ENCODE measurements around the gene SORCS2.

SORCS2 gene

DNA sequence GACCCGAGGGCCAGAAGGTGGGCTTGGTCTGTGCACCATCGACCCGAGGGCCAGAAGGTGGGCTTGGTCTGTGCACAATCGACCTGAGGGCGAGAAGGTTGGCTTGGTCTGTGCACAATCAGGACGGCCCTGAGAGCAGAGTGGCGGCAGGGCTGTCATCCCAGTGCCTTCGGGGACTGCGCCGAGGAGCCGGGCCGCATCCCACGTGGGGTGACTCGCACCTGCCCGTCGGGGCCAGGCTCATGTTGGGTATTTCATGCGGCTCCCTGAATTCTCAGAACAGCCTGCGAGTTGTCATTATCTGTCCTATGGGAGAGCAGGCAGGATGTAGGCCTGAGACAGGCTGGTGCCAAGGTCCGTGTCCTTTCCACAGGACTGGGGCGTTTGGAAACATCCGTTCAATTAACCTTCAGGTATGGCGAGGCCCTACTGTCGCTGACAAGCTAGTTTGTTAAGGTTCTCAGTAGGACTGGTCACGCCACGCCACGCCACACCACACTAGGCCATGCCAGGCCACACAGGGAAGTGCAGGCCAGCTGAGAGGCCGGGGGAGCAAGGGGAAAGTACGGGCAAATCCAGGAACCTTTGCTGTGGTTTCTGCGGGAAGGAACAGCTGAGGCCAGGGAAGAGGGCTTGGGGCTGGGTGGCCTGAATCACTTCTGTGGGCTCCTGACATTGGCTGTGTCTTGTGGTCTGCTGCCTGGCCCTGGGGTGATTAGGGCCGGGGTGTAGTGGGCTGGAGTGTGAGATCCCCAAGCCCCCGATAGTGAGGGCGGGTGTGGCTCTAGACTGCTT, 564.4 kb downstream of the SORCS2 start:
- H3K4me3 ChIP-seq (ENCODE audit: low read length), result no peak overlapping the region
- no peak overlapping the region for H3K9ac ChIP-seq (ENCODE audit: low read depth, low read length)
- peaks cover 6% of the 10 kb centered on the region; the same call in 1 of the 2 replicates for H3K36me3 ChIP-seq (ENCODE audit: insufficient read depth, low read depth, low read length)
- no peaks in the 10 kb centered on the region for H3K4me1 ChIP-seq (ENCODE audit: insufficient read depth, low read length)
- H3K27me3 ChIP-seq (ENCODE audit: insufficient read depth, low read length), result no peaks in the 10 kb centered on the region
- no peak overlapping the region for H3K27ac ChIP-seq (ENCODE audit: low read length)
- H3K9me3 ChIP-seq (ENCODE audit: insufficient read depth, low read depth, low read length), result no peaks in the 10 kb centered on the region

GRCh38 chr4:7757501-7758471, 565.4 kb downstream of the SORCS2 start:
- Histone ChIP-seq H3K27me3 (ENCODE audit: insufficient read depth, low read length) (no peaks in the 10 kb centered on the region), H3K4me1 (ENCODE audit: insufficient read depth, low read length) (no peaks in the 10 kb centered on the region), H3K36me3 (ENCODE audit: insufficient read depth, low read depth, low read length) (peaks cover 6% of the 10 kb centered on the region; the same call in 1 of the 2 replicates), H3K27ac (ENCODE audit: low read length) (no peak overlapping the region), H3K9ac (ENCODE audit: low read depth, low read length) (no peak overlapping the region), H3K4me3 (ENCODE audit: low read length) (no peak overlapping the region), H3K9me3 (ENCODE audit: insufficient read depth, low read depth, low read length) (no peaks in the 10 kb centered on the region)

DNA sequence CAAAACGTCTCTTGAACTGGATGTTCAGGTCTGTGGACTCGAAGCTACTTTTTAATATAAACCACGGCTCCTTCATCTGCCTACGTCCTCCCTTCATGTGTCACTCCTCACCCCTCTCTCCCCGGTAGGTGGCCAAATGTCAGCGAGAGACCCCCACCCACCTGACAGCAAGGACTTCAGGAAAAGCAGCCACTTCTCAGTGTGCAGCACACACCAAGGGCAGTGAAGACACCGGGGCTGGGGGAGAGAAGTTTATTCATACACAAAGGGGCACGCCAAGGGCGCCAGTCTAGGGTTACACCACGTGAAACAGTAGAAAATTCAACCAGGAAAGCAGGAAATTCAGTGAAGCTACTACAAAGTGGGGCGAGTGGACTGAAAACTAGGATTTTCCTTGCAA, 566.1 kb downstream of the SORCS2 start:
- Histone ChIP-seq H3K4me3 (ENCODE audit: low read length) (no peak overlapping the region), H3K36me3 (ENCODE audit: insufficient read depth, low read depth, low read length) (peaks cover 6% of the 10 kb centered on the region; the same call in 1 of the 2 replicates), H3K4me1 (ENCODE audit: insufficient read depth, low read length) (no peaks in the 10 kb centered on the region)

DNA sequence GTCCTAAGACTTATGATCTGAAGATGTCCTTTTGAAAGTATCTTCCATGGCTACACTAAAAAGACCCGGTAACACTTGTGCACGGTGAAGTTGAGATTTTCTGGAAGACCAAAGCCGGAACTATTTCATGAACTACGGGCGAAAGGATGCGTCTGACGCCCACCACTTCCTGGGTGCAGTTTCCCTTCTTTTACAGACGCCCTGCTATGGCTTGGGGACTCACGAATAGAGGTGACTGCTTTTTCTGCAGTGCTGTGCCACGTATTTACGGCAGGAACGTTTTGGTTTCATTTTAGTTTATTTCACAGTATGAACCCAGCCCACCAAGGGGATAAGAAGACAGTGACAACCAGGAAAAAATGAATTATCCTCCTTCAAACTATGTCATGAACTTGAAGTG, 566.9 kb downstream of the SORCS2 start:
- no peak overlapping the region for H3K4me3 ChIP-seq (ENCODE audit: low read length)
- no peaks in the 10 kb centered on the region for H3K9me3 ChIP-seq (ENCODE audit: insufficient read depth, low read depth, low read length)
- no peaks in the 10 kb centered on the region for H3K27me3 ChIP-seq (ENCODE audit: insufficient read depth, low read length)
- no peak overlapping the region for H3K9ac ChIP-seq (ENCODE audit: low read depth, low read length)
- H3K36me3 ChIP-seq (ENCODE audit: insufficient read depth, low read depth, low read length), result peaks cover 10% of the 10 kb centered on the region; the same call in 1 of the 2 replicates
- H3K4me1 ChIP-seq (ENCODE audit: insufficient read depth, low read length), result no peaks in the 10 kb centered on the region
- H3K27ac ChIP-seq (ENCODE audit: low read length), result no peak overlapping the region

More for the DNA sequence above, 566.1 kb downstream of the SORCS2 start:
- no peak overlapping the region for H3K9ac ChIP-seq (ENCODE audit: low read depth, low read length)
- H3K27ac ChIP-seq (ENCODE audit: low read length), result no peak overlapping the region
- H3K27me3 ChIP-seq (ENCODE audit: insufficient read depth, low read length), result no peaks in the 10 kb centered on the region
- H3K9me3 ChIP-seq (ENCODE audit: insufficient read depth, low read depth, low read length), result no peaks in the 10 kb centered on the region

DNA sequence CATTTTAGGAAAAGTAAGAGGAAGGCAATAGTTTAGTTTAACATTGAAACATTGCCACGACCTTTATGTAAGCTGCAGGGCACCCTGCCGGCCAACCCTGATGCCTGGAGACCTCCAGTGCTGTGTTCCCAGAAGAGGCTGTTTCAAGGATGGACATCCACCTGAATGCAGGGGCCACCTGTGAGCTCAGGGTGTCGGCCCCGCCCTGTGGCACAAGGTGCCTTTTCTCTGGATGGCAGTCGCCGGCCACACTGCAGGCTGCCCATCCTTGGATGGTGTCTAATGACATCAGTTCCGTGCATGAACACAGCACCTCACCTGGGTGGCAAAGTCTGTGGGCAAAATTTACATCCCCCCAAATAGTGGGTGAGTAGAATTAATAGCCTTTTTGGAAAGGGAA, 567.3 kb downstream of the SORCS2 start:
- no peaks in the 10 kb centered on the region for H3K9me3 ChIP-seq (ENCODE audit: insufficient read depth, low read depth, low read length)
- no peak overlapping the region for H3K27ac ChIP-seq (ENCODE audit: low read length)
- no peaks in the 10 kb centered on the region for H3K27me3 ChIP-seq (ENCODE audit: insufficient read depth, low read length)
- peaks cover 10% of the 10 kb centered on the region; the same call in 1 of the 2 replicates for H3K36me3 ChIP-seq (ENCODE audit: insufficient read depth, low read depth, low read length)
- H3K9ac ChIP-seq (ENCODE audit: low read depth, low read length), result no peak overlapping the region
- H3K4me1 ChIP-seq (ENCODE audit: insufficient read depth, low read length), result no peaks in the 10 kb centered on the region
- H3K4me3 ChIP-seq (ENCODE audit: low read length), result no peak overlapping the region

DNA sequence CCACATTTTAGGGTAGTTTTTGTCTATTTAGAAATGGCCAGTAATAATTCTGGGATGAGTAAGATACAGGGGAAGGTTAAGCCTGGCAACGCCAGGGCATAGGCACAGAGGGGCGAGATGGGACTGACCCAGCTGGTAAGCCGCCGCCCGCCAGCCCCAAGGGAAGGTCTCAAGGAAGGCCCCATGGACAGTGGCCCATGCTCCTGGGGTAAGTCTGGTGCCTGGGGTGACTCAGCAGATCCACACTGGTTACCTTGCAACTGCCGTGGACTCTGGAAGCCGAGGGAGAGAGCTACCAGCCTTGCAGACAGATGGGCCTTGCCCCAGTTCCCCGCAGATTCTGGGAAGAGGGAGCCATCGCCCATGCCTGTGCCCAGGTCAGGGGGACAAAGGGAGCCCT, 567.9 kb downstream of the SORCS2 start:
- H3K27ac ChIP-seq (ENCODE audit: low read length), result no peak overlapping the region
- peaks cover 10% of the 10 kb centered on the region; the same call in 1 of the 2 replicates for H3K36me3 ChIP-seq (ENCODE audit: insufficient read depth, low read depth, low read length)
- no peak overlapping the region for H3K4me3 ChIP-seq (ENCODE audit: low read length)
- no peaks in the 10 kb centered on the region for H3K4me1 ChIP-seq (ENCODE audit: insufficient read depth, low read length)
- H3K9me3 ChIP-seq (ENCODE audit: insufficient read depth, low read depth, low read length), result no peaks in the 10 kb centered on the region
- no peak overlapping the region for H3K9ac ChIP-seq (ENCODE audit: low read depth, low read length)
- no peaks in the 10 kb centered on the region for H3K27me3 ChIP-seq (ENCODE audit: insufficient read depth, low read length)

GRCh38 chr4:7760706-7761105, 568.4 kb downstream of the SORCS2 start:
- no peaks in the 10 kb centered on the region for H3K4me1 ChIP-seq (ENCODE audit: insufficient read depth, low read length)
- no peak overlapping the region for H3K27ac ChIP-seq (ENCODE audit: low read length)
- no peak overlapping the region for H3K4me3 ChIP-seq (ENCODE audit: low read length)
- no peaks in the 10 kb centered on the region for H3K9me3 ChIP-seq (ENCODE audit: insufficient read depth, low read depth, low read length)
- no peak overlapping the region for H3K9ac ChIP-seq (ENCODE audit: low read depth, low read length)
- no peaks in the 10 kb centered on the region for H3K27me3 ChIP-seq (ENCODE audit: insufficient read depth, low read length)
- peaks cover 10% of the 10 kb centered on the region; the same call in 1 of the 2 replicates for H3K36me3 ChIP-seq (ENCODE audit: insufficient read depth, low read depth, low read length)

DNA sequence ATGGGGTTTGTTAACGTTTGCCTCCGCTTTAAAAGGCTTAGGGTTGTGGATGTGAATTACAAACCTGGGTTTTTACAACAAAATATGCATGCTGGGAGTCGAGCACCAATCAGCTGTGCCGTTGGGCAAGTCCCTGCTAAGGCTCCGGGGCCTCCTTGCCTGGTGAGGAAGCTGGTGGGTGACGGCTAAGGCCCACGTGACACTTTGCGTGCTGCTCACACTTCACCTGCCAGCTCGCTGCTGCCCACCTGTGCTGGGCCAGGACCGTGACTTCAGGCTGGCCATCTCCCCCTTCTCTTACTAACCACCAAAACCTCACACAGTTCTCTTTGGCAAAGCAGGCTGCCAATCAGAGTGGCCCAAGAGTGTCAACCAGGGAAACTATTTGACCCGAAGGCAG, 569.0 kb downstream of the SORCS2 start:
- Histone ChIP-seq H3K4me1 (ENCODE audit: insufficient read depth, low read length) (no peaks in the 10 kb centered on the region), H3K36me3 (ENCODE audit: insufficient read depth, low read depth, low read length) (peaks cover 10% of the 10 kb centered on the region; the same call in 1 of the 2 replicates), H3K27ac (ENCODE audit: low read length) (no peak overlapping the region), H3K27me3 (ENCODE audit: insufficient read depth, low read length) (no peaks in the 10 kb centered on the region), H3K9me3 (ENCODE audit: insufficient read depth, low read depth, low read length) (no peaks in the 10 kb centered on the region), H3K4me3 (ENCODE audit: low read length) (no peak overlapping the region), H3K9ac (ENCODE audit: low read depth, low read length) (no peak overlapping the region)

DNA sequence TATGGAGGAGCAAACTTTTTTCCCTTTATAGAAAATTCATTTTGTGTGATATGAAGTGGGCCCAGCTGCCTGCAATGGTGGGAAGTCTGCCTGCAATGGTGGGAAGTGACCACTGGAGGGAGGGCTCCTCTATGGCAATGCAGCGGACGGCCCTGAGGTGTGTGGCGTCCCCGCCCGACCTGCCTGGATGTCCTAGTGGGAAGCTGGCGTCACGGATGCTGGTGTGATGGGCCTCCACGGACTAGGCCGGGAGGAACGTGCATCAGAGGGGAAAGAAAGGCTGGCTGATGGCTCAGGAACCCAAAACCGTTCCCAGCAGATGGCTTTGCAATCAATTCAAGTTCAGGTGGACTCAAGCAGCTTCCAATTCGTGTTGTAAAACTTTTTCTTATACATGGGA, 569.4 kb downstream of the SORCS2 start:
- Histone ChIP-seq H3K27me3 (ENCODE audit: insufficient read depth, low read length) (no peaks in the 10 kb centered on the region), H3K4me1 (ENCODE audit: insufficient read depth, low read length) (no peaks in the 10 kb centered on the region), H3K27ac (ENCODE audit: low read length) (no peak overlapping the region), H3K9me3 (ENCODE audit: insufficient read depth, low read depth, low read length) (no peaks in the 10 kb centered on the region), H3K9ac (ENCODE audit: low read depth, low read length) (no peak overlapping the region), H3K4me3 (ENCODE audit: low read length) (no peak overlapping the region), H3K36me3 (ENCODE audit: insufficient read depth, low read depth, low read length) (peaks cover 13% of the 10 kb centered on the region; the same call in 1 of the 2 replicates)

- no peaks in the 10 kb centered on the region for H3K9me3 ChIP-seq (ENCODE audit: insufficient read depth, low read depth, low read length)
- H3K27ac ChIP-seq (ENCODE audit: low read length), result no peak overlapping the region
These were observed 570.2 kb downstream of the SORCS2 start for GRCh38 chr4:7762376-7763030.

DNA sequence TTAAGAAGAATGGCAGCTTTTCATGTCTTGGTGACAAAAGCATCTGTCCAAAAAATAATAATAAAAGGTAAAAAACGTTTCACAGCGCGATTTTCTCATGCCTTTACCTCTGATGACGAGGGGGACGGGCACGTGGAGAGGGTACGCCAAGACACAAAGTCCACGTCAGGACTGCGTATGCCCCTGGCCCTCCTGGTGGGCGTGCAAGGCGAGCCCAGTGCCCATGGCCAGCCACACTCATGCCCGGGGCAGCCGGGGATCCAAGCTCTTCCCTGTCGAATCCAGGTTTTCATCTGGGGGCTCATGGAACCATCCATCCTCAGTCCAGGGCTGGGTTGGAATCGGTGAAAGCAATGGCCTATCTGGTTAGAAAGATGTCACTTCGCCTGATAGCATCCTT, 570.8 kb downstream of the SORCS2 start:
- H3K36me3 ChIP-seq (ENCODE audit: insufficient read depth, low read depth, low read length), result peaks cover 18% of the 10 kb centered on the region; the same call in 1 of the 2 replicates
- no peaks in the 10 kb centered on the region for H3K9me3 ChIP-seq (ENCODE audit: insufficient read depth, low read depth, low read length)
- no peaks in the 10 kb centered on the region for H3K27me3 ChIP-seq (ENCODE audit: insufficient read depth, low read length)
- no peak overlapping the region for H3K9ac ChIP-seq (ENCODE audit: low read depth, low read length)
- H3K4me1 ChIP-seq (ENCODE audit: insufficient read depth, low read length), result no peaks in the 10 kb centered on the region
- H3K4me3 ChIP-seq (ENCODE audit: low read length), result no peak overlapping the region
- H3K27ac ChIP-seq (ENCODE audit: low read length), result no peak overlapping the region

More at GRCh38 chr4:7762376-7763030, 570.2 kb downstream of the SORCS2 start:
- peaks cover 17% of the 10 kb centered on the region; the same call in 1 of the 2 replicates for H3K36me3 ChIP-seq (ENCODE audit: insufficient read depth, low read depth, low read length)
- H3K27me3 ChIP-seq (ENCODE audit: insufficient read depth, low read length), result no peaks in the 10 kb centered on the region
- H3K4me1 ChIP-seq (ENCODE audit: insufficient read depth, low read length), result no peaks in the 10 kb centered on the region
- no peak overlapping the region for H3K9ac ChIP-seq (ENCODE audit: low read depth, low read length)
- H3K4me3 ChIP-seq (ENCODE audit: low read length), result no peak overlapping the region

Measured in iPS-20b (cell line).